Cardiac muscle cell (in vitro differentiated cells and primary cell): Measurements from ENCODE around the gene MEGF6. TPM values are rescaled to one million over a fixed set of nuclear protein-coding genes. Genes with fewer than 3 reads are reported as not detected.

ENCODE experiments used
- DNase-seq, 2 donors: peaks; one replicate each; pipeline versions ENCODE4 v3.0.0 to v3.0.0-alpha.2; 2010 to 2017; ENCODE audit warnings: low read depth in 1 of 2, low spot score in 1 of 2
- H3K27ac ChIP-seq: fragments of 200-600 bp; sonication (generic); 2 replicates; pipeline ENCODE4 v1.5.1; 2016
- H3K27me3 ChIP-seq: fragments of 200-600 bp; sonication (generic); 2 replicates; pipeline ENCODE4 v1.6.0; 2016; ENCODE audit warnings: control low read depth
- H3K36me3 ChIP-seq: fragments of 200-600 bp; sonication (generic); 2 replicates; pipeline ENCODE4 v1.5.1; 2016; ENCODE audit warnings: control low read depth
- H3K4me1 ChIP-seq: fragments of 200-600 bp; sonication (generic); 2 replicates; pipeline ENCODE4 v1.8.1; 2017; ENCODE audit warnings: low read depth, mild to moderate bottlenecking, mixed run types
- H3K4me3 ChIP-seq: fragments of 200-600 bp; sonication (generic); 2 replicates; pipeline ENCODE4 v1.5.1; 2016; ENCODE audit warnings: mild to moderate bottlenecking
- H3K9me3 ChIP-seq: fragments of 200-600 bp; sonication (generic); 2 replicates; pipeline ENCODE4 v1.5.1; 2017; ENCODE audit warnings: low read depth, mild to moderate bottlenecking, control low read depth
- polyA plus RNA-seq: library from polyadenylated mRNA; unstranded; fragments of >200 nt; fragmentation: Nextera tagmentation; extraction: Ambion mirVana; gene quantifications from 2 replicates; pipeline ENCODE4 v1.2.1, GENCODE V29; 2016
- total RNA-seq: library from RNA; depleted of rRNA; stranded (reverse); fragments of >200 nt; gene quantifications from 2 replicates; pipeline ENCODE4 v1.2.3, GENCODE V29; 2016
- TF ChIP-seq, protein P1 (sequence below): IDR thresholded peaks from 2 replicates; pipeline ENCODE4 v1.5.1; 2012; ENCODE audit warnings: low read depth, mild to moderate bottlenecking, low read length

Gene MEGF6
- total and polyA plus RNA-seq, 2 experiments from 2014 or later, result 11.1 to 31.7 TPM

DNA sequence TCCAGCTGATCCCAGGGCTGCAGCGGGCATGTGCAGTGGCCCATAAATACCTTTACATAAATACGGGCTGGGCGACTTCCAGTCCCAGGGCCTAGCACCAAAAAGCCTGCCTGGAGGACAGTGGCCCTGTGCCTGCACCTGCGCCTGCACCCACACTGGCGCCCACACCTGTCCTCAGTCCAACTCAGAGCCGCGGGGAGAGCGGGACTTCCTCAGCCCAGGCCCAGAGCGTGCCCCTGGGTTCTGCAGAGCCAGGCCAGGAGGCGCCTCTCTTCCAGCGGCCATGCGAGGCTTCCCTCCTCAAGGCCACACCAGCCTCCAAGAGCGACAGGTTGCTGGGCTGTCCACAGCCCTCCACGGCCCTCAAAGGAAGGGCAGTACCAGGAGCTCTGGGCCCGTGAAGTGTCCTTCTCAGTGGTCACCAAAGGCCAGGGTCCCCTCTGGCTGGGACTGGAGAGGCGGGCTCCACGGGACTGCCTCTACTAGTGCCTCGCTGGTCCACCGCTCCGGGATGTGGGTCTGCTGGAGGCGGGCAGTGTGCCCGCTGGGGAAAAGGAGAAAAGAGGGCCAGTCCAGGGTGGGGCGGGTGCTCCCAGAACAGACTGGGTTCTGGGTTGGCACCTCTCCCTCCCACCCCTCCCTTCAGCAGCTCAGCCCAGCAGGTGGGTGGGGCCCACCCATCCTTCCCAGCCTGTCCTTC, 121.1 kb downstream of the MEGF6 start:
- Histone ChIP-seq H3K36me3 (no peaks in the 10 kb centered on the region), H3K4me3 (no peak overlapping the region), H3K9me3 (no peaks in the 10 kb centered on the region), H3K27me3 (no peaks in the 10 kb centered on the region), H3K4me1 (no peaks in the 10 kb centered on the region), H3K27ac (no peak overlapping the region)
- TF ChIP-seq, protein P1, sequence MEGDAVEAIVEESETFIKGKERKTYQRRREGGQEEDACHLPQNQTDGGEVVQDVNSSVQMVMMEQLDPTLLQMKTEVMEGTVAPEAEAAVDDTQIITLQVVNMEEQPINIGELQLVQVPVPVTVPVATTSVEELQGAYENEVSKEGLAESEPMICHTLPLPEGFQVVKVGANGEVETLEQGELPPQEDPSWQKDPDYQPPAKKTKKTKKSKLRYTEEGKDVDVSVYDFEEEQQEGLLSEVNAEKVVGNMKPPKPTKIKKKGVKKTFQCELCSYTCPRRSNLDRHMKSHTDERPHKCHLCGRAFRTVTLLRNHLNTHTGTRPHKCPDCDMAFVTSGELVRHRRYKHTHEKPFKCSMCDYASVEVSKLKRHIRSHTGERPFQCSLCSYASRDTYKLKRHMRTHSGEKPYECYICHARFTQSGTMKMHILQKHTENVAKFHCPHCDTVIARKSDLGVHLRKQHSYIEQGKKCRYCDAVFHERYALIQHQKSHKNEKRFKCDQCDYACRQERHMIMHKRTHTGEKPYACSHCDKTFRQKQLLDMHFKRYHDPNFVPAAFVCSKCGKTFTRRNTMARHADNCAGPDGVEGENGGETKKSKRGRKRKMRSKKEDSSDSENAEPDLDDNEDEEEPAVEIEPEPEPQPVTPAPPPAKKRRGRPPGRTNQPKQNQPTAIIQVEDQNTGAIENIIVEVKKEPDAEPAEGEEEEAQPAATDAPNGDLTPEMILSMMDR, result no peak
- DNase-seq, result no peak

DNA sequence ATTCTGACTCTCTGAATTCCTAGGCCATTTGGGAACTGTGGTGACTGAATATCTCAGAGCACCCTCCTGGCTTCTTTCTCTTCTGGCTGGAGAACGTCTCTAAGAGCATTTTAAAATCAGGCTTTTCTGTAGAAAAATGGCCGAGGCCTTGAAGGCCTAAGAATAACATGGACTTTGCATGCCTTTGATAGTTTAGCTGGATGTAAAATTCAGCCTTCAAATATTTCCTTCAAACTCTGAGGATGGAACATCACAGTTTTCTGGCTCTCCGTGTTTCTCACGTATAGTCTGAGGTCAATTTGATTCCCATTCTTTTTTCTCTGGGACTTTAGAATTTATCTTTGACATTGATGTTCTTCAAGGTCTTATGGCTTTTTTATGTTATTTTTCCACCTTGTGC, 122.9 kb downstream of the MEGF6 start:
- no peak for DNase-seq
- TF ChIP-seq, protein P1, result no peak
- Histone ChIP-seq H3K27me3 (no peaks in the 10 kb centered on the region), H3K4me1 (no peaks in the 10 kb centered on the region), H3K9me3 (no peaks in the 10 kb centered on the region), H3K4me3 (no peak overlapping the region), H3K27ac (no peak overlapping the region), H3K36me3 (no peaks in the 10 kb centered on the region)

DNA sequence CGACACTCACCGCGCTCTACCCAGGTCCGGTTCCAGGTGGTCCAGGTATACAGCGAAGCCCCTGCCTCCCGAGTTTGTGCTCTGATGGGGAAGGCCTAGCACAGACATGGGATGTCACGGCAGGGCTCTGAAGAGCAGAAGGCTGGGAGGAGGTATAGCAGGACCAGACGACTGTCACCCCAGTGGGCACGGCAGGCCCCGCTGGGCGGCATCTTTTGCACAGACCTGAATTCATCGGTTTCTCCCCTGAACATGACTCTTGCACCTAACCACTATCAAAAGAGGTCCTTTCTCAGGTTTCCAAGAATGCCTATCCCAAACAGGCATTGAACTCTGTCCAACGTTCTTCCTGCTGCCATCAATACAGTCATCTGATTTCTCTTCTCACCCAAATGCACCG, 126.3 kb downstream of the MEGF6 start:
- no peaks in the 10 kb centered on the region for H3K36me3 ChIP-seq
- H3K9me3 ChIP-seq, result no peaks in the 10 kb centered on the region
- no peak overlapping the region for H3K27ac ChIP-seq
- H3K4me3 ChIP-seq, result no peak overlapping the region
- H3K4me1 ChIP-seq, result no peaks in the 10 kb centered on the region
- TF ChIP-seq, protein P1, result no peak
- DNase-seq, result no peak
- H3K27me3 ChIP-seq, result no peaks in the 10 kb centered on the region

DNA sequence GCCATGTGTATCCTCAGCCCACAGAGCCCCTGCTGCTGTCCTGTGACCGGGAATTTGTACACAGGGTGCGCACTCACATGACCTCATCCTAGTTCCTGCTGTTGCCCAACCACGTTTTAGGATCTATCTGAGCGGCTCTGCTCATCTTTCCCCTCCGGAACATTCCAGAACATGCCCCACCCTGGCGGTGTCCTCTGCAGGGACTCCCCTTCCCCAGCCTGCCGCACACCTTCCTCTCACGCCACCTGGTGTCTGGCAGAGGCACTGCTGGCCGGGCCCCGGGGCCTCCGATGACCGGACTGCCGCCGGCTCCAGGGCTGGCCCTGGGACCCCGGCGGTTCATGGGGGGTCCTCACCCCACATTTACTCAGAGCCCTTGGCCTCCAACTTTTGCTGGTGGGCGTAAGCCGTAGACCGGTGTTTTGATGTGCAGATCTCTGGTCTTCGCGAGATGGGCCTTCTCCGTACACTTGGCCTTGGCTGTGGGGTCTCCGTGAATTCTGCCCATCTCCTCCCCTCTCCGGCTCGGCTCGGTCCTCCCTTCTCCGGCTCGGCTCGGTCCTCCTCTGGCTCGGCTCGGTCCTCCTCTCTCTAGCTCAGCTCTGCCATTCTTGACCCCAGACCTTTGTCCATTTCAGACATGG, 127.4 kb downstream of the MEGF6 start:
- no peaks in the 10 kb centered on the region for H3K27me3 ChIP-seq
- DNase-seq, result peak; percentile 38 to 66

DNA sequence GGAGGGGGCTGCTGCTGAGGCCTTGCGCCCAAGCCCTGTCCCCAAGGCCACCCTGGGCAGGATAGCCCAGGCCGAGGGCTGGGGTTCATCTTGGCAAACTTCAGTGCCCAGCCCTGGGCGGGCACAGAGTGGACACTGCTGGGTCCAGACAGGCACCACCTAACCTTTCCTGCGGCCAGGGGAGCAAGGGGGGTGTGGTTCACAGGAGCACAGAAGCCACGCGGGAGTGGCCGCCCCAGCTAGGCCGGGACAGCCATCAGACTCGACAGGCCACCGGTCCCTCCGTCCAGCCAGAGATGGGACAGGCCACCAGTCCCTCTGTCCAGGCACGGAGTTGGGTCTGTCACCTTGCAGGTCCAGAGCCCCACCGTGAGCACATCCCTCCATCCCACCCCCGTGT, 127.9 kb downstream of the MEGF6 start:
- TF ChIP-seq, protein P1, result no peak
- DNase-seq, result no peak
- Histone ChIP-seq H3K36me3 (no peaks in the 10 kb centered on the region), H3K4me1 (no peaks in the 10 kb centered on the region), H3K4me3 (no peak overlapping the region), H3K27me3 (no peaks in the 10 kb centered on the region), H3K27ac (no peak overlapping the region), H3K9me3 (no peaks in the 10 kb centered on the region)

More for the DNA sequence above, 127.4 kb downstream of the MEGF6 start:
- Histone ChIP-seq H3K27ac (no peak overlapping the region), H3K36me3 (no peaks in the 10 kb centered on the region), H3K4me1 (no peaks in the 10 kb centered on the region), H3K4me3 (no peak overlapping the region), H3K9me3 (no peaks in the 10 kb centered on the region)
- TF ChIP-seq, protein P1, result peak; percentile 95
